GM04503 (cell line): ENCODE results near the gene FLT4.

Experiments used
- DNase-seq: peaks from one replicate; pipeline ENCODE4 v3.0.0-alpha.2; 2012; ENCODE audit warnings: low read depth

FLT4 gene

DNA sequence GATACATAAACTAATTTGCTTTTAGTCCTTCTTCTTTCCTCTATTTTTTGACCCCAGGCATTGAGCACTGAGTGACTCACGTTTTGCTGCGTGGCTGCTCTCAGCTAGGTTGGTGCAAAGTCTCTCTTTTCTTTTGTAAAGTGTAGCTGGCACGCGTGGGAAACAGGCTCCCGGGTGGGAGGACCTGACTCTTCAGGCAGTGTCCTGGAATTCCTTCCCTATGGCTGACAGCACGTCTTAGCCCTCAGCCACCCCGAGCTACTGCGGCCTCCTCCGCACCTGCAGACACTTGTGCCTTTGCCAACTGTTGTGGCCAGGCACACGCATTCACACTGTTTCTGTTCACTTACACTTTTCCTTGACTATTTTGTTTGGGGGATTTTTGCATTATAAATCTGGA is 57.2 kb downstream of the FLT4 start:
- DNase-seq: no peak

GRCh38 chr5:180591311-180591887 is 58.0 kb downstream of the FLT4 start, which contains the start of gene SCGB3A1:
TSS of gene SCGB3A1 (minus strand) at chr5:180591499. CDS start at chr5:180591462, 37 bp downstream.
- DNase-seq: no peak

DNA sequence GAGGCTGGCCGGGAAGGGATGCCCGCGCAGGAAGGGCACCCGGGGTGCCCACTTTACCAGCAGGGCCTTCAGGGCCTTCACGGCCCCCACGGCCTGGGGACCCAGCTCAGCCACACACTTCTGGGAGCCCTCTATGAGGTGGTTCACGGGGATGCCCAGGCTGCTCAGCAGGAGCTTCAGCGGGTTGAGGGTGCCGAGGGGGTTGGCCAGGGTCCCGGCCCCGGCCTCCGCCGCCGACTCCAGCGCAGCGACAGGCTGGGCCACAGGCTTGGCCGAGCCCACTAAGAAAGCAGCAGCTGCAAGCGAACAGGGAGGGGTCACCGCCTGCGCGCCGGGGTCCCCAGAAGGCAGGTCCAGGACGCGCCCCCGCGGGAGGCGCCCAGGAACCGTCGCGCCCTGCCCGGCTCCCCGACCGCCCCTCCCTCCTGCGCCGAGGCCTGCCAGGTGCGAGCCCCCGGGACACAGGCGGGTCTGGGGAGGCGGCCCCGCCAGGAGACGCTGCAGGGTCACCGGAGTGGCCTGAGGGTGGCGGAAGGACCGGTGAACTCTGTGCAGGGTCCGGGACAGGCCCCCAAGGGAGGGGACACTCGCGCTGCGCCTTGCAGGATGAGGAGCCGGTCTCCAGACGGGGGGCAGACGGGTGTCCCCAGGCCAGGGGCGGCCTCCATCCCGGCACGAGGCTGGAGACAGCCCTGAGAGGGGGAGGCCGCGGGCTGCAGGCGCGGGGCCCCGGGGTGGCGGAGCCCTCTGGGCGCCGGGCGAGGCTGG is 58.7 kb downstream of the FLT4 start:
- no peak for DNase-seq

GRCh38 chr5:180589771-180590542 is 59.4 kb downstream of the FLT4 start:
- DNase-seq: no peak

- DNase-seq: no peak
Measured at GRCh38 chr5:180586870-180587269, 62.5 kb downstream of the FLT4 start.

DNA sequence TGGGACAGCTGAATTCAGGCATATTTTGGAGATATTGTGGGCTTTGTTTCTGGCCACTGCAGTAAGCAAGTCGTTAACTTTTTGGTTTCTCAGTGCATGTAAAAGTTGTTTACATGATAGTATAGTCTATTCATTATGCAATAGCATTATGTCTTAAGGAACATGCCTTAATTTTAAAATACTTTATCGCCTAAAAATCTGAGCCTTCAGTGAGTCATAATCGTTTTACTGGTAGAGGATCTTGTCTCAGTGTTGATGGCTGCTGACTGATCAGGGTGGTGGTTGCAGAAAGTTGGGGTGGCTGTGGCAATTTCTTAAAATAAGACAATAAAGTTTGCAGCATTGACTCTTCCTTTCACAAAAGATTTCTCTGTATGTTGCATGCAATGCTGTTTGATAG is 63.2 kb downstream of the FLT4 start:
- DNase-seq: no peak

DNA sequence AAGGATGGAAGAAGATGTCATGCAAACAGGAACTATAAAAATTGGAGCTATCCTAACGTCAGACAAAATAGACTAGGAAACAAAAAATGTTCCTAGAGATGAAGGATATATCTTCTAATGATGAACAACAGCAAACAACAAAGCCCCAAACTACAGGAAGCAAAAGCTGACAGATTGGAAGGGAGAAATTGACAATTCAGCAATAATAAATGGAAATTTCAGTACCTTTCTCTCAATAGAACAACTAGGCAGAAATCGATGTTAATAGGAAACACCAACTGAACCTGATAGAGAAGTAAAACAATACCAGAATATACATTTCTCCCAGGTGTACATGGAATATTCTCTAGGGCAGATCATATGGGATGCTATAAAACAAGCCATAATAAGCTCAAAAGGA is 65.7 kb downstream of the FLT4 start:
- DNase-seq: no peak

GRCh38 chr5:180580681-180581080 is 68.7 kb downstream of the FLT4 start:
- no peak for DNase-seq

DNA sequence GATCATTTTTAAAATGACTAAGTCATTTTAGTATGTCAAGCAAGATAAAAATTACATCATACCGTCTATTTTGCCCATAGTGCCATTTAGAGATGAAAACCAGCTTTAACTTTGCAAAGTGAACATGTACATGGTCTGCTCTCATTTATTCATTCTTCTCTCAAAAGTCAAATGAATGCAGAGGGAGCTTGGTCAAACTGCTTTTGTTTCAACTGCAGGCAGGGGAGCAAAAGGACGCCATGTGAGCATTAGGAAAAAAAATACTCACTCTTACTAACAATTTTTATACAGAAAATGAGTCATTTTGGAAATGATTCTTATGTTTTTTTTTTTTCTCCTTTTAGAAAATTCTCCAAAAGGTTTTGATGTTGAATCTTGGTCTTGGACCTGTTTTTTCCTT is 73.8 kb downstream of the FLT4 start:
- DNase-seq: no peak

DNA sequence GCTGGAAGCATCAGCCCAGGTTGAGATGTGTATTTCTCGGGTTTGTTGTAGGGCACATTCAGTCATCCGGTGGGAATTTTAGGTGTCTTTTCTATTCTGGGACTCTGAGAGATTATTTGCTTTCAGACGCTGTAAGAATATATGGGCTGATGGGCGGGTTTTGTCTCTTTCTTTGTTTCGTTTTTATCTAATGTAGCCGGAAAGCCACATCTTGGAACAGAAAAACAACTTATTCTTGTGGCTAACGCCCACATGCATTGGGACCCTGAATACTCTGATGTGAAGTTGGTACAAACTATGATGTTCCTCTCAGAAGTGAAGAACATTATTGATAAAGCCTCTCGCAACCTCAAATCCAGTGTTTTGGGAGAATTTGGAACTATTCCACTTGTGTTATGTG is 80.5 kb downstream of the FLT4 start:
- DNase-seq: no peak

GRCh38 chr5:180563994-180564393 is 85.4 kb downstream of the FLT4 start:
- no peak for DNase-seq

DNA sequence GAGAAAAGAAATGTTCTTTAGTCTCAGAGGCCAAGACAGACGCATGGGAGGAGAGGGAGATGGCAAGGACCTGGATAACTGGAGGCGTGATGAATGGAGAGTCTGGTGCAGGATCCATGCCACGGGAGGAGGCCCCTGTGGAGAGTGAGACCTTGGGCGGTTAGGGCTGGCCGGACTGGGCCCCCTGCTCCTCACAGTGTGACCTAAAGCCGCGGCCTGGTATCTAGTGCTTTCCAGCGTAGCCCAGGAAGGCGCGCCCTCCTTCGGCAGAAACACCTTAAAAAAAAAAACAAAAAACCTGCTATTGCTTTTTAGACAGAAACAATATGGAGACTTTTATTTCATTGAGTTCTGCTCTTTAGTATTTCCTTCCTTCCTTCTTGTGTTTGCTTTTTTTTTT is 91.2 kb downstream of the FLT4 start:
- DNase-seq: no peak

DNA sequence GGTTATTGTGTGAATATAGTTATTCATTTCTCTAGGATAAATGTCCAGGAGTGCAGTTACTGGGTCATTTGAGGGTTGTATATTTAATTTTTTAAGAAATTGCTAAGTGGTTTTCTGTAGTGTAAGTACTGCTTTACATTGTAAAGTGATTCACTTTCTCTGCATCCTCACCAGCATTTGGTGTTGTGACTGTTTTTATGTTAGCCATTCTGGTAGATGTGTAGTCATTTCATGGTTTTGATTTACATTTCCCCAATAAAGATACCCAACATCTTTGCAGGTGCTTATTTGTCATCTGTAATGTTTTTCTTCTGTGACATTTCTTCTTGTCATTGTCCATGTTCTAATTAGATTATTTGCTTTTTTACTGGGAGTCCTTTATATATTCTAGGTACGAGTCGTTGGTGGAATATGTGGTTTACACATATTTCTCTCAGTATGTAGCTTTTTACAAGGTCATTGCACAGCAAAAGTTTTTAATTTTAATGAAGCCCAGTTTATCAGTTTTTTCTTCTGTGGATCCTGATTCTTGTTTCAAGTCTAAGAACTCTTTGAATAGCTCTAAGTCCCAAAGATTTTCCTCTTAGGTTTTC is 92.1 kb downstream of the FLT4 start:
- DNase-seq: no peak

DNA sequence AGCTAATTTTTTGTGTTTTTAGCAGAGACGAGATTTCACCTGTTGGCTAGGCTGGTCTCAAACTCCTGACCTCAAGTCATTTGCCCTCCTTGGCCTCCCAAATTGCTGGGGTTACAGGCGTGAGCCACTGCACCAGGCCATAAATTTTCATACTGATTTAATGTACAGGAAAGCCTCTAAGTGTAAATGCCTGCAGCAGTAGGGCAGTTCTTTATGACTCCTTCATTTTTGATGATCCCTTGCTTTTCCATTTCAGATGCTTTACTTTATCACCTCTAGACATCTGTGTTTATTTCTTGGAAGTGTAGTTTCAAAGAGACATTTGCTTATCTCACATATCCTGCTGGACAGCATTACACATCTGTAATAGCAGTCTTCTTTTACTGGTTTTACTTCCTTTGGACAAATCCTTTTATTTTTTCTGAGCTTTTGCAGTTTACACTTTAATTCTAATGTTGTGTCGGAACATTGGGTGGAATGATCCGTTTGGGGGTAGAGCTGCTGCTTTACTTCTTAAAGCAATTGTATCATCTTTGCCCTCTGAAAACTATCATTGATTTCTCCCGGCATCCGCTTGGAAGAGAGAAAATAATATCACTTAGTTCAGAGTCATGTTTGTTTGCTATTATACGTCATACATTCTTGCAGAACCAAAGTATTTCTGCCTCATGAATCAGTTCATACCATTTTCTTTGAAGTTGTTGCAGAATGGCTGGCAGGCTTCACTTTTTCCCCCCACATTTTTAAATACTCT is 94.1 kb downstream of the FLT4 start:
- no peak for DNase-seq

- DNase-seq: no peak
Measured at GRCh38 chr5:180553530-180553929, 95.9 kb downstream of the FLT4 start.
